A549 (cell line): Measurements from ENCODE around the gene SFT2D2.

ENCODE experiments used
- CHD2 ChIP-seq: fragments of 150-350 bp; IDR thresholded peaks from 2 replicates; pipeline ENCODE4 v1.6.1; 2014; ENCODE audit warnings: low read length; ENCODE audit not compliant: partially characterized antibody
- CTCF ChIP-seq: fragments of >200 bp; sonication (Bioruptor Twin); formaldehyde crosslinking; IDR thresholded peaks from 3 replicates; pipeline ENCODE4 v1.5.1; 2016
- ELK1 ChIP-seq: fragments of 150-350 bp; IDR thresholded peaks from 2 replicates; pipeline ENCODE4 v1.6.1; 2014; ENCODE audit warnings: low read depth, mild to moderate bottlenecking, low read length
- EP300 ChIP-seq, 2 experiments: fragments of >200 bp; sonication (Bioruptor Twin); formaldehyde crosslinking; IDR thresholded peaks; 2 replicates in 1 of 2; 3 replicates in 1 of 2; pipeline ENCODE4 v1.6.1; 2016 to 2017
- HMGXB4 ChIP-seq: fragments of 250-450 bp; sonication (Bioruptor Pico); IDR thresholded peaks from 2 replicates; pipeline ENCODE4 v1.5.0; 2021; ENCODE audit warnings: mild to moderate bottlenecking, moderate library complexity, borderline replicate concordance
- KDM1A ChIP-seq: fragments of 200-600 bp; sonication (generic); IDR thresholded peaks from 2 replicates; pipeline ENCODE4 v1.6.1; 2016; ENCODE audit warnings: low read depth, mild to moderate bottlenecking
- MYC ChIP-seq: IDR thresholded peaks from 2 replicates; pipeline ENCODE4 v1.6.1; 2012; ENCODE audit warnings: mild to moderate bottlenecking, inconsistent platforms, low read length, improper control_type of control experiment, borderline replicate concordance
- PBX3 ChIP-seq: IDR thresholded peaks from 2 replicates; pipeline ENCODE4 v1.6.1; 2012
- PHF8 ChIP-seq: fragments of 200-600 bp; sonication (generic); IDR thresholded peaks from 2 replicates; pipeline ENCODE4 v1.6.1; 2016; ENCODE audit warnings: low read depth, mild to moderate bottlenecking, antibody characterized with exemption, moderate library complexity, borderline replicate concordance
- POLR2A ChIP-seq: IDR thresholded peaks from 2 replicates; pipeline ENCODE4 v1.6.1; 2012; ENCODE audit warnings: mild to moderate bottlenecking, low read length

GRCh38 chr1:168229893-168230292 lies 4.1 kb downstream of the SFT2D2 start:
- no peak for TF ChIP-seq ELK1
- TF ChIP-seq CTCF = no peak
- no peak for TF ChIP-seq PBX3
- no peak for TF ChIP-seq POLR2A
- TF ChIP-seq CHD2 = no peak
- TF ChIP-seq KDM1A = no peak
- no peak for TF ChIP-seq MYC
- no peak for TF ChIP-seq EP300 (IDR thresholded peaks at IDR 0.05)
- TF ChIP-seq HMGXB4 = no peak
- no peak for TF ChIP-seq PHF8
